SK-N-SH treated with all-trans-retinoic acid at 6 μM for 48 hours (cell line): ENCODE measurements around the gene FXYD2.
A peak's percentile ranks its signal among the peaks of the same experiment; 100 is the strongest.

ENCODE experiments used
- ATAC-seq: fragments of 200-7000 bp; cut with Tn5 transposase; 3 replicates; pipeline ENCODE4 v1.9.1; 2020; ENCODE audit warnings: mild to moderate bottlenecking, moderate library complexity
- ARNTL ChIP-seq: fragments of 450-650 bp; formaldehyde crosslinking; IDR thresholded peaks from 2 replicates; pipeline ENCODE4 v1.5.0; 2020; ENCODE audit warnings: low read depth, mild to moderate bottlenecking, moderate library complexity, borderline replicate concordance
- BACH2 ChIP-seq: fragments of 250-450 bp; sonication (Bioruptor Pico); IDR thresholded peaks from 2 replicates; pipeline ENCODE4 v1.9.0; 2021; ENCODE audit warnings: mild to moderate bottlenecking, borderline replicate concordance
- CREB5 ChIP-seq: fragments of 250-450 bp; sonication (Bioruptor Pico); IDR thresholded peaks from 2 replicates; pipeline ENCODE4 v1.5.1; 2020; ENCODE audit warnings: low read depth, mild to moderate bottlenecking, moderate library complexity
- CSDC2 ChIP-seq: fragments of 250-450 bp; sonication (Bioruptor Pico); IDR thresholded peaks from 2 replicates; pipeline ENCODE4 v1.5.0; 2020; ENCODE audit warnings: mild to moderate bottlenecking, moderate library complexity
- CSRNP3 ChIP-seq: fragments of 250-450 bp; sonication (Bioruptor Pico); IDR thresholded peaks from 2 replicates; pipeline ENCODE4 v1.5.1; 2021; ENCODE audit warnings: mild to moderate bottlenecking, moderate library complexity
- ESRRG ChIP-seq: fragments of 250-450 bp; sonication (Bioruptor Pico); IDR thresholded peaks from 2 replicates; pipeline ENCODE4 v1.6.1; 2021; ENCODE audit warnings: mild to moderate bottlenecking
- GLIS3 ChIP-seq: fragments of 250-450 bp; sonication (Bioruptor Pico); IDR thresholded peaks from 2 replicates; pipeline ENCODE4 v1.5.0; 2020; ENCODE audit warnings: mild to moderate bottlenecking, moderate library complexity
- ISL1 ChIP-seq: fragments of 250-450 bp; sonication (Bioruptor Pico); IDR thresholded peaks from 2 replicates; pipeline ENCODE4 v2.1.2; 2022; ENCODE audit warnings: mild to moderate bottlenecking, moderate library complexity
- OSR1 ChIP-seq: fragments of 250-450 bp; sonication (Bioruptor Pico); IDR thresholded peaks from 2 replicates; pipeline ENCODE4 v1.8.0; 2022; ENCODE audit warnings: moderate library complexity, mild to moderate bottlenecking, inconsistent platforms
- POU6F1 ChIP-seq: fragments of 250-450 bp; sonication (Bioruptor Pico); IDR thresholded peaks from 2 replicates; pipeline ENCODE4 v1.8.0; 2021; ENCODE audit warnings: low read depth, mild to moderate bottlenecking, moderate library complexity, borderline replicate concordance
- PPARA ChIP-seq: fragments of 250-450 bp; sonication (Bioruptor Pico); IDR thresholded peaks from 2 replicates; pipeline ENCODE4 v1.5.0; 2020; ENCODE audit warnings: mild to moderate bottlenecking, borderline replicate concordance
- RARB ChIP-seq: fragments of 250-450 bp; sonication (Bioruptor Pico); IDR thresholded peaks from 2 replicates; pipeline ENCODE4 v1.8.0; 2021; ENCODE audit warnings: mild to moderate bottlenecking, moderate library complexity
- SNAI2 ChIP-seq: fragments of 250-450 bp; sonication (Bioruptor Pico); IDR thresholded peaks from 2 replicates; pipeline ENCODE4 v1.5.0; 2020; ENCODE audit warnings: mild to moderate bottlenecking, moderate library complexity
- TCF4 ChIP-seq: fragments of 250-450 bp; sonication (Bioruptor Pico); IDR thresholded peaks from 2 replicates; pipeline ENCODE4 v1.8.0; 2021; ENCODE audit warnings: mild to moderate bottlenecking, moderate library complexity, borderline replicate concordance
- TOX ChIP-seq: fragments of 250-450 bp; sonication (Bioruptor Pico); IDR thresholded peaks from 2 replicates; pipeline ENCODE4 v1.8.0; 2021; ENCODE audit warnings: mild to moderate bottlenecking, moderate library complexity, borderline replicate concordance
- TSHZ2 ChIP-seq: fragments of 250-450 bp; sonication (Bioruptor Pico); IDR thresholded peaks from 2 replicates; pipeline ENCODE4 v1.5.0; 2020; ENCODE audit warnings: mild to moderate bottlenecking, moderate library complexity
- ZC3H10 ChIP-seq: fragments of 250-450 bp; sonication (Bioruptor Pico); IDR thresholded peaks from 2 replicates; pipeline ENCODE4 v1.5.1; 2021; ENCODE audit warnings: mild to moderate bottlenecking, moderate library complexity
- ZFP3 ChIP-seq: fragments of 250-450 bp; sonication (Bioruptor Pico); IDR thresholded peaks from 2 replicates; pipeline ENCODE4 v1.5.0; 2020; ENCODE audit warnings: mild to moderate bottlenecking, moderate library complexity
- ZNF8 ChIP-seq: fragments of 450-650 bp; formaldehyde crosslinking; IDR thresholded peaks from 2 replicates; pipeline ENCODE4 v1.5.0; 2020; ENCODE audit warnings: mild to moderate bottlenecking, moderate library complexity

Gene FXYD2

GRCh38 chr11:117774553-117774952 is 50.0 kb downstream of the FXYD2 start (continued):
- TF ChIP-seq POU6F1 (CRISPR knock-in tag) = no peak
- no peak for TF ChIP-seq BACH2
- no peak for TF ChIP-seq ARNTL (CRISPR knock-in tag)
- TF ChIP-seq CSRNP3 (CRISPR knock-in tag) = no peak
- no peak for TF ChIP-seq OSR1 (CRISPR knock-in tag)
- no peak for TF ChIP-seq CREB5 (CRISPR knock-in tag)
- TF ChIP-seq SNAI2 (CRISPR knock-in tag) = no peak
- no peak for TF ChIP-seq ESRRG

GRCh38 chr11:117772360-117772759 is 52.2 kb downstream of the FXYD2 start:
- TF ChIP-seq PPARA (no peak), TCF4 (CRISPR knock-in tag) (peak; percentile 84; the same call in 1 of the 2 replicates), TSHZ2 (CRISPR knock-in tag) (no peak), ESRRG (no peak)
- ATAC-seq = peak; percentile 70

GRCh38 chr11:117771841-117772240 is 52.7 kb downstream of the FXYD2 start:
- ATAC-seq = no peak
- TF ChIP-seq ZC3H10 (CRISPR knock-in tag) (no peak), CSDC2 (CRISPR knock-in tag) (no peak), ZNF8 (CRISPR knock-in tag) (no peak), TSHZ2 (CRISPR knock-in tag) (no peak), RARB (CRISPR knock-in tag) (no peak), PPARA (no peak), ZFP3 (CRISPR knock-in tag) (no peak), OSR1 (CRISPR knock-in tag) (no peak), ARNTL (CRISPR knock-in tag) (no peak)

GRCh38 chr11:117771197-117771596 is 53.3 kb downstream of the FXYD2 start:
- ATAC-seq = no peak
- no peak for TF ChIP-seq RARB (CRISPR knock-in tag)
- no peak for TF ChIP-seq CSDC2 (CRISPR knock-in tag)
- TF ChIP-seq TOX (CRISPR knock-in tag) = no peak
- no peak for TF ChIP-seq SNAI2 (CRISPR knock-in tag)
- TF ChIP-seq POU6F1 (CRISPR knock-in tag) = no peak
- TF ChIP-seq CSRNP3 (CRISPR knock-in tag) = no peak
- no peak for TF ChIP-seq ESRRG
- TF ChIP-seq TSHZ2 (CRISPR knock-in tag) = no peak
- TF ChIP-seq GLIS3 (CRISPR knock-in tag) = no peak
- no peak for TF ChIP-seq ISL1
- no peak for TF ChIP-seq ZFP3 (CRISPR knock-in tag)
